ENCODE results near the gene SLC35E1.

The SLC35E1 gene

DNA sequence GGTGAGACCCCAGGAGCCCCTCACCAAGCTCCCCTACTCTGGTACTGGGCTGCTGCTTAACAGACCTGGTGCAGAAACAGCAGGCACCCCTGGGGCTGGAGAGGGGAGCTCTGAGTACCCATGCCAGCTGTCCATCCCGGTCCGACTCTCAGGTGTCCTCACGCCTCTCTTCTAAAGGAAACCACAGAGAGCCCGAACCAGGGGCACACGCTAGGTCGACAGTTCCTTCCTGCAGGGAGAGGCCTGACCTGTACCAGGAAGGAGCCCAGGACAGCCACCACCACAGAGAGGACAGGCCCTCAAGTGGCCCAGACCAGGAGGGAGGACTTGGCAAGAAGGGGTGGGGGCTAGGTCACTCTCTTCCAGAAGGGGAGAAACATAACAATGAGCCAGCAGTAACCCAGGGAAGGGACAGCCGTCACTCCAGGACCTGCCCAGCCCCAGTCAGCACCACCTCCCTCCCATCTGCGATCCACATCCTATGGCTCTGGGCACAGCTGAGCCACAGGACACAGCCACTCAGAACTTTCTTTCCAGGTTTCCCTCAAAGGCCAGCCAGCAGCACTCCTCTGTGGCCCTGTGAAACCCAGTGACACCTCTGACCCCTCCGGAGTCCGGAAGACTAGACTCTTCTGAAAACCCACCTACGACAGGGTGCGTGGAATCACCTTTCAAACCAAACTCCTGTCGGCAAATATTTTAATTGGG lies 13.0 kb upstream of the SLC35E1 start:
- no peak for DNase-seq
- intact Hi-C loops (cut with DNase I), result no loop called here

DNA sequence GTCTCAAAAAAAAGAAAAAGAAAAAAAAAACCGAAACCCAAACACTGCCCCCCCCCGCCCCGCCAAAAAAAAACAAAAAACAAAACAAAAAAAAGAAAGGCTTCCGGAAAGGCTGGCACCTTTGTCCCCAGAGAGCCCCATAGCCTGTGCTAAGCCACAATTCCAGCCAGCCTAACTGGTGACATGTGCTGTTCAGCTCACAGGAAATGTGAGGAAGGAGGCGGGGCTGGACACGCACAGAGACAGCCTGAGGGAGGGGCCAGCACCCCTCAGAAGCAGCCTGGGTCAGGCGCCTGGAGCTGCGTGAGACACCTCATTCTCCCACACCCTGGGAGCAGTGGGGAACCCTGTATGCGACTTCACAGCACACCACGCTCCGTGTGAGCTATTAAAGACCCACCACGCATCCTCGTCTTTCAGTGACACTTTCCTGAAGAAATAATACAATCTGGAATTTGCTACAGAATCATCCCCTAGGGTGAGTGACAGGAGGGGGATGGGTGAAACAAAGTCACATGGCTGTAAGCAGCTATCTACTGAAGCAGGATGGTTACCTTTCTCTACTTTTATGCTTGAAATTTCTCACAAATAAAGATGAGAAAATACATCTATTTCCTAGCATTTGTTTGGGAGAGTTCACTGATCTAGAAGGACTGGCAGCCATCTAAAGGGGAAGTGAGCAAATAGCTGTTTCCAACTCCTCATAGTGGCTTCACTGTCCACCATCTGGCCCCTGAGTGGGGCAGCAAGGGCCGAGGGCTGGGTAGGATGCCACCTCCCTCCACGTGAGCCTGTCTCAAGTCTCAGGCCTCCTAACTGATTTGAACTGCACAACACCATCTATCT lies 12.3 kb upstream of the SLC35E1 start:
- DNase-seq, result peak; percentile 61 to 93 (median 80)
- intact Hi-C loops (cut with DNase I), result no loop called here

DNA sequence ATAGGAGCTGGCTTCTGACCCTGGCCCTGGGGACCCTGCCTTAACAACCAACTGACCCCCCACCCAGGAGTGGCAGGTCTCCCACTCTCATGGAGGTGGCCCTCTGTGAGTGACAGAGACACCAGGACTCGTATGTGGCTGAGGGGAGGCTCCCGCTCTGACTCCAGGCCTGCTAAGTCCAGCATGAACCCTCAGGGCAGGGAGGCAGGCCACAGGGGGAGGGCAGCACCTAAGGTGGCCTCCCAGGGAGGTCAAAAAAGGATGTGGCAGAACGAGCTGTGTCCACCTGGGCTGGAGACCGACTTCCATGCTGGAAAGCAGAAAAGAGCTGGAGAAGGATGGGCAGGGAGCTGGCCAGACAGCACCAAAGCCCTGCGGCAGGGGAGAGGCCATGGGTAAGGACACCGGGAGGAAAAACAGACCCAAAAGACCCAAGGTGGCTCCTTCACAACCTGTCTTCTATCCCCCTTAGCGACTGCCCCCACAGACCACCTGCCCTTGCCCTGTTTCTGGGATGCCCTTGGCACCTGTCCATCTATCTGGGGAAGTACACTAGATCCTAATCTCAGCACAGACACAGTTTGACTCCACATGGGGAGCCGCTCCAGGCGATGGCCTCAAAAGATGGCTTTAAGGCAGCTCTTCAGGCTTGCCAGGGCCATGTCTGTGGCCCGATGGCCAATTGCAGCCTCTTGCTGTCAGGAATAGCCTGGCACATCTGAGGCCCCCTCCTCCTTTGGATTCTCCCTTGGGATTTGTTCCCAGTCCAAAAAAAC lies 10.5 kb upstream of the SLC35E1 start:
- DNase-seq, result no peak
- intact Hi-C loops (cut with DNase I), result no loop called here

DNA sequence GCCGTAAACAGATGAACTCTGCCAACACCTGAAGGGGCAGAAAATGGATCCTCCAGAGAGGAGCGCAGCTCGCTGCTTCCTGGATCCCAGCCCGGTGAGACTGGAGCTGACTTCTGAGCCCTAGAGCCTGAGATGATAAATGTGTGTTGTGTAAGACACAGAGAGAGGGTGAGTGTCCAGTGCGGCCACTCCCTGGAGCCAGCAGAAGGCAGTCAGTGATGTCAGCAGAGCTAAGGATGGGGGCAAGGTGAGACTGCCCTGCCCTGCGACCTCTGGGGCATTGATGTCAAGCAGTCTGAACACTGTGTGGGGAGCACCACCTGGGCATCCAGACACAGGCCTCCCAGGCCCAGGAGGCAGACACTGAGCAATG lies 9.7 kb upstream of the SLC35E1 start:
- intact Hi-C loops (cut with DNase I), result no loop called here
- no peak for DNase-seq

DNA sequence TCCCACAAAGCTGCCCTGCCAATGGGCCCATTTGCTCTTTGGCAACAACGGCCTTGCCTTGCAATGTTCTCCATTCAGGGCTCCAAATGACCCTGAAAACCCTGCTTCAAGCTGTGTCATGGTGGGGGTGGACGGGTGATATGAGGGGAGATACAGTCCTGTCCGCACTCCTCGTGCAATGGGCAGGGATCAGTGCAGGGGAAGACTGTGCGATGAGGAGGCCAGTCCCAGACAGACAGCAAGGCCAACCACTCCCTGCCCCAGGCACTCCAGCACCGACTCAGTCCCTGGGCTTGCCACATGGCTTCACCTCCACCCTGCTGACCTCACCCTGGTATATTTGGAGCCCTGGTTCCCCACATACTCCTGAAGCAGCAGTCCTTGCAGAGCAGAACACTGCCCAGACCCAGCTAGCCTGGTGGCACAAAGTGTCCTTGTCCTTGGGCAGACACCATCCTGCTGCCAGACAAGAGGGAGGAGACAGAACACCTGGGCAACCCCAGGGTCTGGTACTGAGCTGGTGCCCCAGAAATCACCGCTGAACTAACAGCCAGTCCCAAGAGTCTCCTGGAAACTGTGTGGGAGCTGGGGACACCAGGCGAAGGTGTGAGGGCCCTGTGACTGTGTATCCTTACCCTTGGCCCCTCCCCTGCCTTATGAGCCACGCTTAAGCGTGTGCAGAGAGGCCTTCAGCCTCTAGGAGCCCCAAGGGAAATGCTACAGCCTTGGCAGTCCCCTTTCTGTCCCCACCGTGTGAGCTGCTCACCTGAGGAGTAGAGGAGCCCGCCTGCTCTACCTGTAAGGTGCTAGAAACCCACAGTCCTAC lies 9.1 kb upstream of the SLC35E1 start:
- intact Hi-C loops (cut with DNase I), result no loop called here
- no peak for DNase-seq

DNA sequence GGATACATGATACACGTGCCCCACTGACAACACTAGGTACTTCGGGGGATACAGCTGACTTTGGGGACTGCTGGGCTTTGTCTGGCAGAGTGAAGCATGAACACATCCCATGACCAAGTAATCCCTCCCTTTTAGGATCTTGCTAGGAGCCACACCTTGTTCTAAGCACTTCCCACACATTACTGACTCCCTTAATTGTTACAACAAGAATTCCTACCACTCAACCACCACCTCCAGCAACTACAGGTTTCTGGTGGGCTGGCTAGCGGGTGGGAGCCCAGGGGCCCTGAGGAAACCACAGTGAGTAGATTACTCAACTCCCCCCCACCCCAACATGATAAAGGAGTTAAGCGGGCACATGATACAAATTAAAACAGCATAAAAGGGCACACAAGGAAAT lies 7.2 kb upstream of the SLC35E1 start:
- intact Hi-C loops (cut with DNase I), result no loop called here

DNA sequence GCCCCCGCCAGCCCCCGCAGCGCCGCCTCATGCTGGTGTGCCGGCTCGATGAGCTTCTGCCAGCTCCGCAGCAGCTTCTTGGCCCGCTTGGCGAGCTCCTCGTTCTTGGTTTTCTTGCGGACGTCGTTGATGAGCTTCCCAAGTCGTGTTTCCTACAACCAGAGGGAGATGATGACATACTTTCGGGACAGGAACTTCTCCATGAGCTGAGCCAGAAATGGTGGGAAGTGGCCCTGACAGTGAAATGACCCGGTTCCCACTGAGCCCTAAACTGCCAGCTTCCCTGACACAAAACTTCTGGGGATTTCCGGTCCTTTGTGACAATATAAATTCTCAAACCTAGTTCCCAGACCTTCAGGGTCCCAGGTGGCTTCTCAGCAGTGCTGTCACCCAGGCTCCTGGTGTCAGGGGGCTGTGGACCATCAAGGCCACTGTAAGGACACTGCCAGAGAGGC lies 5.3 kb upstream of the SLC35E1 start:
- intact Hi-C loops (cut with DNase I), result no loop called here

More for the DNA sequence above, 7.2 kb upstream of the SLC35E1 start:
- DNase-seq, result peak in 16 of 42 donors; percentile 28 to 73 (median 52)

DNA sequence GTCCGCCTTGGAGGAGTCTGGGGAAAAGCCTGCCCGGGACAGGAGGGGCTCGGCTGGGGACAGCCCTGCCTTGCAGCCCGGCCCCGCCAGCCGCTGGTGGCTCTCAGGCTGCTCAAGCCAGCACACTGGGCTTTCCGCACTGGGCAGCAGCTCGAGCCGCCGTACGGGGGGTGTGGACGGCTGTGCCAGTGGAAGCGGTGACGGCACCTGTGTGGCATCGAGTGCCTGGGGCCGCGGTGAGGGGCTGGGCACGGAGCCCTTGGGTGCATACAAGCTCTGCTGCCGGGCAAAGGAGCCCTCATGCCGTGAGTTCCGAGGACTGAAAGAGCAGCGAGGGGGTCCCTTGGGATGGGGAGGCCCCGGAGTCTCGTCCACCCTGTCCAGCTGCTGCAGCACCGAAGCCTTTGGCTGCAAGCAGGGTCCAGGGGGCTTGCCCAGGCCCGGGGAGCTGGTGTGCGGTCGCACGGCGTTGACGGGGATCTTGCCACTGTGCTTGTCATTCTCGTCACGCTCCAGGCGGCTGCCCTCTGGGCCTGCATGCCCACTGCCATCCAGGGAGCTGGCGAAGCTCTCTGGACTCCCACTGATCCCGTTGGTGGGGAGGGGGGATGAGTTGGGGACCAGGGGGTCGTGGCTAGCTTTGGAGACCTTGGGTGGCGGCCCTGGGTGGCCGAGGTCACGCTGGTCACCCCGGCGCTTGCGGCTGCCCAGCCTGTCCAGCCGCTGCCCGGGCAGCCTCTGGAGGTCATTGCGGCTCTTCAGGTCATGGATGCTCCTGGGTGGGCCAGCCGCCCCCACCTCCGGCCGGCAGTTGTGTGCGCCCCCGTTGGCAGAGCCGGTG lies 4.7 kb upstream of the SLC35E1 start:
- intact Hi-C loops (cut with DNase I), result no loop called here
- DNase-seq, result no peak

More for the DNA sequence above, 5.3 kb upstream of the SLC35E1 start:
- no peak for DNase-seq

DNA sequence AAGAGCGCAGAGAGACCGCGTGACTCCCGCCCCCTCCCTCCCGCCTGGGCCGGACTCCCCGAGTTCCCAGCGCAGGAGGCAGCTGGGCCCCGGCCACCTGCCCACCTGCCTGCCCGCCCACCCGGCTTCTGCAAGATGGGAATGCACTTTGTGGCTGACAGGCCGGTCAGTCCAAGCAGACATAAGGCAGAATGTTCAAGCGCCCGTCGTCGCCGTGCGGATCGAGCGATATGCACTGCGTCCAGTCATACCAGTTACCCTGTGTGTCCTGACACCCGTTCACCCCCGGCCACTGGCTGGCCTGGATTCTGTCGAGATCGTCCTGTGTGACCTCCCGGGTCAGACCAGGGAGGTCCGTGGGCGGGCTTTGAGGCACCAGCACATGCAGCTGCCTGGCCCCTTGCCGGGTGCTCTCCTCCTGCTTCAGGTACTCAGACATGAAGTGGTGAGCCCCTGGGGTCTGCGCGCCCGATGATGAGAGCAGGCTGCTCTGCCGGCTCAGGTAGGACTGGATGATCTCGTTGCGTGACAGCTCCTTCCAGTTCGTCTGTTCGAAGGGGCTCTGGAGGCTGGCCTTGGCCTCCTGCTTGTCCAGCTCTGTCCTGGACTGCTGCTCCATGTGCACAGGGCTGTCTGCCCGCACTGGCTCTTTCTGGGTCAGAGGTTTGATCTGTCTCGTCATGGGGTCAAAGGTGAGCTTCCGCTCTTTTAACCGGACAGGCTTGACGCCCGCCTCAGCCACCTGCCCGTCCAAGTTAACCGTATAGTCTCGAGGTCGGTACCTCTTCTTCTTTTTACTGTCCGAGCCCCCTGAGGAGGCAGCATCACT lies 3.9 kb upstream of the SLC35E1 start:
- intact Hi-C loops (cut with DNase I), result no loop called here
- no peak for DNase-seq

DNA sequence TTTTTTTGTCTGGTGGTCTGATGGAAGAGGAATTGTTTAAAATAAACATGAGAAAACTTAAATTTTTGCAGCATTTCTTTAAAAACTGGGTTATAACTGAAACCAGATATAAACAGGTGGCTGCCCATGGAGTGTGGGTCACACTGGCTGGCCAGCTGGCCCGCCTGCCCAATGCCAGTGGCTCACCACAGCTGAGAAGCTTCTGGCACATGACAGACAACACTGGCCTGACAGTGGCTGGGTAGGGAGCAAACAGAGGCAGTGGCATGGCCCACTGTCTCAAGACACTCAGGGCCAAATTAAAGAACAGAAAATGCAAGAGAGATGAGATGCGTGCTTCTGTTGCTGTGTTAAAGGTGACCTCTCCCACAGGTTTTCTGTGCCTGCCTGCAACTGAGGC lies 3.1 kb upstream of the SLC35E1 start:
- intact Hi-C loops (cut with DNase I), result no loop called here
- no peak for DNase-seq

DNA sequence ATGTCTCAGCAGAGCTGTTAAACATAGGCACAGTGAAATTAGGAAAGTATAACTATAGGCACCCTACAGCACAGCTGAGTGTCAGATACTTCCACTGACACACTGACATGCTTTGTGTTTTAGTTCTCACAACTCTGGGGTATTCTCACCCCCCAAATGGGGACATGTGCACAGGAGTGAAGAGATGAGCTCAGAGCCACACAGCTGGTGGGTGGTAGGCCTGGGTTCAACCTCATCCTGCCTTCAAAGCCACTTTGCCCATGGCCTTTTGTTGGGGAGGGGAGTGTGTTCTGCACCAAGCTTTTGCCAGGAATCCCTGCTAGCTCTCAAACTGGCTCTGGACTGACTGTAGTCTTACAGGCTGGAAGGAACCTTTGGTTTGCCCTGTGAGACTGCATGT lies 1.7 kb upstream of the SLC35E1 start:
- intact Hi-C loops (cut with DNase I), result loop anchor here (2.0 kb wide), 3 partner anchors 31 to 77 kb away; partner anchors contain the start of genes C19orf44, CALR3, CHERP and MED26
- DNase-seq, result no peak

DNA sequence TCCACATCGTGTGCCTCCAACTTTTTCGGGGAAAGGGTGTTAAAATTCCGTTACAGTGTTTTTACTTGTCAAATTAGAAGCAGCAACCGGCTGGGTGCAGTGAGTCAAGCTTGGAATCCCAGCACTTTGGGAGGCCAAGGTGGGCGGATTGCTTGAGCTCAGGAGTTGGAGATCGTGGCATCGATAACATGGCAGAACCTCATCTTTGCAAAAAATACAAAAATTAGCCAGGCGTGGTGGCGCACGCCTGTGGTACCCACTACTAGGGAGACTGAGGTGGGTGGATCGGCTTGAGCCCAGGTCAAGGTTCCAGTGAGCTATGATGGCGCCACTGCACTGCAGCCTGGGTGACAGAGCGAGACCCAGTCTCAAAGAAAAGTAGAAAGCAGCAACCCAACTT lies 1.1 kb upstream of the SLC35E1 start:
- intact Hi-C loops (cut with DNase I), result loop anchor here (2.0 kb wide), 3 partner anchors 30 to 76 kb away; partner anchors contain the start of genes C19orf44, CALR3, CHERP and MED26
- peak in 20 of 42 donors; percentile 23 to 72 (median 56) for DNase-seq

DNA sequence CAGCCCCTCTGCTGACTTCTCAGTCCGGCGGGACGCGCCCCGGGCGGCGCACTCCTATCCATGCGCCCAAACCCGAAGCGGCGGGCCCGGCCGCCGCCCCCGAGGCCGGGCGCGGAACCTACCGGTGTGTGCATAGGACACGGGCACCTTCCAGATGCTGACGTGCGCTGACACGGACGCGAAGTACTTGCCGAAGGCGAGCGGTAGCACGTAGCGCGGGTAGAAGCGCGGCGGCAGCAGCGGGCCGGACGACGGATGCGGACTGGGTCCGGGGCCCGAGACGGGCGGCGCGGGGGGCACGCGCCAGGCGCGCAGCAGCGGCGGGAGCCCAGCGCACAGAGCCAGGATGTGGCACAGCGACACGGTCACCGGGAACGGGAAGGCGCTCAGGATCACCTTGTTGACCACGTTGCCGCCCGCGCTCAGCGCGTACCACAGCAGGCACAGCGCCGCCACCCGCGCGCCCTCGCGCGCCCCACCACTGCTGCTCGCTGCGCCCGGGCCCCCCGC lies 338 bp downstream of the SLC35E1 start:
- intact Hi-C loops (cut with DNase I), result loop anchor here (2.0 kb wide), 3 partner anchors 29 to 75 kb away; partner anchors contain the start of genes C19orf44, CALR3, CHERP and MED26
- DNase-seq, result peak in 5 of 42 donors; percentile 19 to 40 (median 27)

DNA sequence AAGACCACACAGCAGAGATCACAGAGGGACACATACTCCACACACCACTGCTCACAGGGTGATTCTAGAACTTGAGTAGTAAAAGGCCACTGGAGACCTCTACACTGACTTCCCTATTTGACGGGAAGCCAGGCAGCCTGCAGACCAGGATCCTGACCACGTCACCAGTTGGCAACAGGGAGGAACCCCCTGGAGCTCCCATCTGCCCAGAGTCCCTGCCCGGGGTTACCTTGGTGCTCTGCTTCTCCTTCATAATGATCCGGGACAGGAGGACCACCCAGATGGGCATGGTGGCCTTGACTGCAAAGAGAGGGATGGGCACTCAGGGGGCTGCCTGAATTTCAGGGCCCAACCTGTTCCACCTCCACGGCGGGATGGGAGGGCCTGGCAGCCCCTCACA lies 932 bp downstream of the SLC35E1 start:
- intact Hi-C loops (cut with DNase I), result no loop called here
- no peak for DNase-seq

DNA sequence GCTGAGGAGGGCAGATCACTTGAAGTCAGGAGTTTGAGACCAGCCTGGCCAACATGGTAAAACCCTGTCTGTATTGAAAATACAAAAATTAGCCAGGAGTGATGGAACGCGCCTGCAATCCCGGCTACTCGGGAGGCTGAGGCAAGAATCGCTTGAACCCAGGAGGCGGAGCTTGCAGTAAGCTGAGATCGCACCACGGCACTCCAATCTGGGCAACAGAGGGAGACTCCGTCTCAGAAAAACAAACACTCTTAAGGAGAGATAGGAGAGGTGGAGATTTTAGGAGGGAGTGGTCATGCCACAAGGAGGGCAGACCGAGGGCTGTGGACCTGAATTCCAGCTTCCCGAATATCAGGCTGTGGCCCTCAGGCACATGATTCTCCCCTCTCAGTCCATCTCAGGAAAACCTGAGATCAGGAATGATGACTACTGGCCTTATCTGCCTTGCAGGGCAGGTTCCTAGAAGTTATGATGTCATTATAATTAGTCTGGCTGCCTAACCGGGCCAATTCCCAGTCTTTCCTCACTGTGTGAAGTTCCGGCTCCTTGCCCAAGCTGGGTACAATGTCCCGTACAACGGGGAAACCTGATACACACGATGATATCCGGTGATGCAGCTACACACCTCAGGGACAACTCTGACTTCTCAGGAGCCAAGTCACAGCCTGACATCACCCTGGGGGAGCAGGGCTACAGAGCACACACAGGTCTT lies 2.5 kb downstream of the SLC35E1 start:
- intact Hi-C loops (cut with DNase I), result no loop called here
- DNase-seq, result no peak

DNA sequence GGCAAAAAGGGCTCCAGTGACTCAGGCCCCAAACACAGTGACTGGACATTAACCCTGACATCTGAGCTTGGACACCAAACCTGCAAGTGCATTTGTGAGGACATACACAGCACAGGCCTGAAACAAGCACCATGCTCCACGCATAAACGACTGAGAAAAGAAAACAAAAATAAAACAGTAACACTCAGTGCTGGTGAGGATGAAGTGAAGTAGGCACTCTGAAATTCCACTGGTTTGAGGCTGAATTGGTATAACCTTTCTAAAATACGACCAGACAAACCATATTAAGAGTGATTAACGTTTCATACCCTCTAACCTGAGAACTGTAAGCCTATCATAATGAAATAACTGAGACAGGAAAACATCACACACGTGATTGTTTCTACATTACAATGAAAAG lies 5.5 kb downstream of the SLC35E1 start:
- no peak for DNase-seq
- intact Hi-C loops (cut with DNase I), result no loop called here
